GM19468 (cell line): ENCODE data around the gene RALGDS.

ENCODE experiments used
- ATAC-seq: cut with Tn5 transposase; IDR thresholded peaks from one replicate; pipeline ENCODE4 v1.9.1; 2021; ENCODE audit warnings: mild to moderate bottlenecking, moderate library complexity, moderate number of reproducible peaks; ENCODE audit not compliant: unreplicated experiment; ENCODE audit errors: extremely low read depth

RALGDS gene

DNA sequence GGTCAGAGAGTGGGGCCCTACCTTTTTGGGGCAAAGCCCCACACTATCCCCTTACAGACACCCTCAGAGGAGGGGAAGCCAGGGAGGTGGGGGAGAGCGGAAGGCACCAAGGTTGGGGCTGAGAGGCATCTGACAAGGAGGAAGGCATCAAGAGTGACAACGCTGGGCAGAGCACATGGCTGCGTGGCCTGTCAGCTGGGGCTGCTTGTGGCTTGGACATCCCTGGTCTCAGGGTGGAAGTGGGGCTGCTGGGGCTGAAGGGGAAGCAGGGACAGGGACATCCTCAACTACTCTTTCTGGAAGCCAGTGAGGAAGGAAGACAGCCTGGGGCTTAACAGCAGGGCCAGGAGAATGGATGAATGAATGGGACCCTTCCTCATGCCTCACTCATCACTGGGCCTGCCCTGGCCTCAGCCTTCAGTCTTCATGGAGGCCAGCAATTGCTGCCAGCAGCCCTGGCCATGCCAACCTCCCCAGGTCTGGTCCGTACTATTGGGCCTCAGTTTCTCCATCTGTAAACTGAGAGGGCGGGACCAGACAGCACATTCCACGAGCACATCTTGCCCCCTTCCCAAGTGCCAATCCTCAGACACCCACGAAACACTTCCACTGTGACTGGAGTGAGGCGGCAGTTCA is 993 bp upstream of the RALGDS start:
- no peak for ATAC-seq

- ATAC-seq, result no peak
These were observed 391 bp downstream of the RALGDS start for GRCh38 chr9:133120501-133121197.

- ATAC-seq, result no peak
These were observed 1.1 kb downstream of the RALGDS start for GRCh38 chr9:133119846-133120500.

DNA sequence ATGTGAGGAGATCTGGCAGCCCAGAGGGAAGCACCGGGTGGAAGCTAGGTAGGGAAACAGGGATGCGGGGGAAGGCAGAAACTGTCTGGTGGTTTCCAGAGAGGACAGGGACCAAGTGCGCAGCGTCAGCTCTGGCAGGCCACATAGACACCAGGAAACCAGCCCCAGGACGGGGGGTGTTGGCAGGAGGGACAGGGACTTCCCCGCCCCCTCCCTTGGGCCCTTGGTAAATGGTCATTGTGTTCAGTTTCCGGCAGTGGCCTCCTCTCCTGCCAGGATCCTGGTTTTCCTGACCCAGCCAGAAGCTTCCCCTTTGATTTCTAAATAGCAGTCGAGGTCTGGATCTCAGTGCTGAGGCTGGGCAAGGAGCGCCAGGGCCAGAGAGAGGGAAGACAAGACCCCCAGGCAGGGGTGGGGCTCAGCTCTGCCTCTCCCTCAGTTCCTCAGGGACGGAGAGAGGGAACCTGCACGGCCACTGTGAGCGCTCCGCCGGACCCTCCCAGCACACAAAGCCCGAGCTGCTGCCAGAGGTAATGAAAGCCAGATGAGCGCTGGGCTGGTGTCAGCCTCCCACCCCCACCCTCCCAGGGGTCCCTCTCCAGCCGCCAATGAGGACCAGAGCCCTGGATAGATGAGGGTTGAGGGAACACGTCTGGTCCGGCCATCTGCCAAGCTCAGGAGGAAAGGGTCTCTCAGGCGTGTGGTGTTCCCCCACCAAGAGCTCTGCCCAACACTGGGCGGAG is 1.8 kb downstream of the RALGDS start:
- ATAC-seq, result no peak

DNA sequence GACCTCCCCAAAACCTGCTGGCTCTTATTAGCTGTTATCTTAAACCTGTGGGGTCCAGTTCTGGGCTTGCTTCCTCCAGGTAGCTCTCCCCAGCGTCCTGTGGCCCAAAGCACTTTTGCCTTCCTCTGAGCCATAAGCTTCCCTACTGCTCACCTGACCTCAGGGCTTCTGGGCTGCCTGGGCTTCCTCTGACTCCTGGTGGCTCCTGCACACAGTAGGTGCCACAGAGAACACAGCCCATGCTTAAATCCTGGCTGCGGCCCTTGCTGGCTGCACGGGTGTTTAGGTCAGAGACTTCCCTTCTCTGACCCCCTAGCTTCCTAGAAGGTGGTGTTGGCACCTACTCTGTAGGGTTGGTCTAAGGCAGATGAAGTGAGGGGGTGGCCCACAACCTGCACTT is 2.5 kb downstream of the RALGDS start:
- ATAC-seq, result no peak

DNA sequence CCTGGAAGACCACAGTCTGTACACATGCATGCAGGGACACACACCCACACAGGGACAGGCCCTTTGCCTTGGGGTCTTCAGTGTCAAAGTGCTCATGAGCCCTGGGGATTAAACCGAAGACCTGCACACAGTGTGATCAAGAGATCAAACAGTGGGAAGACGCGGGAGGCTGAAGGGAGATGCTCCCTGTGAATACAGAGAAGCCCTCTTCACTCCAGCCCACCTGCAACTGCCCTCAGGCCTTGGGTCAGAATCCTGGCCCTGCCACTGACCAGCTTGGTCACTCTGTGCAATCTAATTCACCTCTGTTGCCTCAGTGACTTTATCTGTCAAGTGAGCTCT is 2.9 kb downstream of the RALGDS start:
- no peak for ATAC-seq

GRCh38 chr9:133117271-133118178 is 3.5 kb downstream of the RALGDS start:
- ATAC-seq, result no peak

GRCh38 chr9:133116346-133117231 is 4.5 kb downstream of the RALGDS start:
- no peak for ATAC-seq

DNA sequence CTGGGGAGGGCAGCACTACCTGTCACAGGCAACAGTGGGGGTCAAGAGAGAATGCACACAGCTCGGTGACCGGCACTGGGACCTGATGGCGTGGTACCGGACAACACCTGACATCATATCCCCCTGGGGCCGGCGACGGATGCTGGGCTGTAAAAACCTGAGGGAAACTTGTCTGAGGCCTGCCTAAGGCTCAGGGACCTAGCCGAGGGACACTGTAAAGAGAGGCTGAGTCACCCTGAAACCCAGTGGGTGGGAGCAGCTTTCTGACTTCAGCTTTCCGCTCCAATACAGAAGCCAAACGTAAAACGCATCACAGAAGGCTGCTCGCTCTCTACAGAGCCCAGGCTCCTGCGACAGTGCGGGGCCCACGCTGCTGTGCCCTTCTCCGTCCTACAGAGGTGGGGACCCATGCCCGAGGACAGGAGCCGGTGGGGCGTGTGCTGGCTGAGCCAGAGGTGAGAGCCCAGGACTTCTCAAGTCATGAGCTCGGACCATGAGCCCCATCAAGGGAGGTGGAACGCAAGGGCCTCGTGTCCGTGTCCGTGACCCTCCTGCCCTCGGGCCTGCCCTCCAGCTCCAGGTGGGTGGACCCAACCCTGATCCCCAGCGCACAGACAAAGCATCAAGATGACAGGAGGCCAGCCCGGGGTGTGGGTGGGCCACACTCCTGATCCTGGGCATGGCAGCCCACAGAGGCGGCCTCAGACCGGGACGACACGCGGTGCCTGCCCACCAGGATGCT is 5.3 kb downstream of the RALGDS start:
- ATAC-seq, result peak; percentile 56

DNA sequence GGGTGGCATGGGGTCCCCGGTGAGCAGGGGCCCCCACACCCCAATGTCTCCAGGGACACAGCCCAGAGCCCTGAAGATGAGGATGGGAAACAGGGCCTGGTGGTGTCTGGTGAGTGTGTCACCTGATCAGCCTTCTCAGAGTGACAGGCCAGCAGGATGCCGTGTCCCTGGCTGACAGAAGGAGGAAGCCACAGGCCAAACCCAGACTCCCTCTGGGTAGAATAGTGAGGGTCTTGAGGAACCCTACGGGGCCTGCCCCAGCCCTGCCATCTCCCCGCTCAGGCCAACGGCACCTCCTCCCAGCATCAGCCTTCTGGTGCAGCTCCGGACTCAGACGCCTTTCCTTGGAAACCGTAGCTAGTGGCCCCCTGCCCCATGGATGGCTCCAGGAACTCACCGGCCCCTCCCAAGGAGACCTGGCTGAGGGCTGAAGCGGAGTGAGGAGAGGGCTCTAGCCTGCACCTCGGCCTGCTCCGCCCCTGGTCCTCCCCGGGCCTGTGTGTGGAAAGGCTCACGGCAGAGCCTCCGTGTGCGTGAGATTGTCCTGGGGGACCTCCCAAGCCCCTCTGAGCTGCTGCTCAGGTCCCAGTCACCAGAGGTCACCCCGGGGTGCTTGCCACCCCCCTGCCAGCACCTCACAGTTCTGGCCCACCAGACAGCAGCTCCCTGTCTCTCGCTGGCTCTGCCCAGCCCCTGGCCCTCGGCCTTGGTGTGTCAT is 6.0 kb downstream of the RALGDS start:
- no peak for ATAC-seq

GRCh38 chr9:133113949-133114885 is 6.8 kb downstream of the RALGDS start:
- no peak for ATAC-seq

GRCh38 chr9:133113163-133113948 is 7.7 kb downstream of the RALGDS start:
- no peak for ATAC-seq

- no peak for ATAC-seq
These were observed 8.4 kb downstream of the RALGDS start for GRCh38 chr9:133112663-133113026.

DNA sequence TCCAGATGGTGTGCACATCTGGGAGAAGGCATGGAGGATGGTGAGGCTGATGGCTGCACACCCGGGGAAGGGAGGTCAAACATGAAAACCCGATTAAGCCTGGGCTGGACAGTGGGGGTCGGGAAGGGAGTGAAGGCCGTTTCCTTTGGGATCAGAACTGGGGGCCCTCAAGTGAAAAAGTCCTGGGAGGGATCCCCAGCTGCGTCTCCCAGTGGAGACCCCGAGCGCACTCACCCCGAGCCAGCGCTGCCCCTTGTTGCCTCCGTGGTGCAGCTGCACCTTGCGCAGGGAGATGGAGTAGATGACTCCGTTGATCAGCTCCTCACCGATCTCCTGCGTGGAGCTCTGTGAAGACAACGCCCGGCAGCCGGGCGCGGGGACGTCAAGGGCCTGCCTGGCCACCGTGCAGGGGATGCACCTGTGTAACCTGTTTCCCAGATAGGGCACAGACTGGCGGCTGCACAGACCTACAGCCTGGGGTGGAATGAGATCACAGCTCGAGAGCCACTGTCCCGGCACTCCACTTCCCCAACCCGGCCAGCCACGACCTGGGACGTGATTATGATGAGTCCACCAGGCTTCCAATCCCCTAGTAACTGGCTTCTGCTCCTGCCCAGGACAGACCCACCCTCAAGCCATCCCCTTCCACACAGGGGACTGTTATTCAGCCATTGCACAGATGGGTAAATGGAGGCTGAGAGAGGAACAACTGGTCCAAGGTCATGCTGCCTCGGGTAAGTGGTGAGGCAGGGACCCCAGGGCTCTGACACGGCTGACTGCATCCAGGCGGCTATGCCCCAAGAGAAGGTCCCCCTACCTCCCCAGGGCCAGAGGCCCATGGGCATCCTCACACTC is 9.0 kb downstream of the RALGDS start:
- no peak for ATAC-seq
